CD4-positive, CD25-positive, alpha-beta regulatory T cell (primary cell): ENCODE data around the gene AUTS2. TPM values are rescaled to one million over a fixed set of nuclear protein-coding genes. Genes with fewer than 3 reads are reported as not detected.

Experiments
- ATAC-seq, 2 donors: fragments of 150-1000 bp; cut with Tn5 transposase; one replicate each; pipeline ENCODE4 v1.10.0; 2021; ENCODE audit warnings: low read depth in 2 of 2, moderate number of reproducible peaks in 2 of 2, moderate library complexity in 1 of 2
- DNase-seq, 3 donors: peaks; one replicate each; pipeline versions ENCODE4 v3.0.0 to v3.0.0-alpha.2; 2012 to 2022; ENCODE audit warnings: mixed read lengths in 1 of 3
- H3K27ac ChIP-seq: one replicate; pipeline ENCODE4 v1.7.0; 2013; ENCODE audit warnings: mild to moderate bottlenecking, low read length; ENCODE audit not compliant: insufficient read depth, poor library complexity, severe bottlenecking
- H3K27me3 ChIP-seq: one replicate; pipeline ENCODE4 v1.7.0; 2013; ENCODE audit warnings: low read length; ENCODE audit not compliant: control insufficient read depth, insufficient read depth
- H3K36me3 ChIP-seq: one replicate; pipeline ENCODE4 v1.7.0; 2013; ENCODE audit warnings: mild to moderate bottlenecking, low read length, moderate library complexity; ENCODE audit not compliant: control insufficient read depth, insufficient read depth
- H3K4me1 ChIP-seq: 2 replicates; pipeline ENCODE4 v1.7.0; 2013; ENCODE audit warnings: mild to moderate bottlenecking, low read length; ENCODE audit not compliant: insufficient read depth, control insufficient read depth, poor library complexity, severe bottlenecking
- H3K4me3 ChIP-seq: one replicate; pipeline ENCODE4 v1.7.0; 2013; ENCODE audit warnings: low read depth, mild to moderate bottlenecking, low read length, moderate library complexity
- H3K9me3 ChIP-seq, 2 experiments: 1 replicate in 1 of 2; 2 replicates in 1 of 2; pipeline ENCODE4 v1.7.0; 2013; ENCODE audit warnings: low read length in 2 of 2, mild to moderate bottlenecking in 1 of 2, moderate library complexity in 1 of 2; ENCODE audit not compliant: control insufficient read depth in 2 of 2
- H3K27ac Mint-ChIP-seq, 3 donors: one replicate each; pipeline ENCODE4 v1.8.0; 2020 to 2022; ENCODE audit warnings: mild to moderate bottlenecking in 3 of 3, mixed read lengths in 3 of 3, moderate library complexity in 2 of 3
- H3K27me3 Mint-ChIP-seq: one replicate; pipeline ENCODE4 v1.8.0; 2022; ENCODE audit warnings: mild to moderate bottlenecking, mixed read lengths
- H3K36me3 Mint-ChIP-seq: one replicate; pipeline ENCODE4 v1.8.0; 2020; ENCODE audit warnings: mixed read lengths
- H3K4me1 Mint-ChIP-seq, 4 donors: one replicate each; pipeline ENCODE4 v1.8.0; 2020 to 2022; ENCODE audit warnings: mixed read lengths in 4 of 4, mild to moderate bottlenecking in 1 of 4
- H3K4me3 Mint-ChIP-seq, 4 donors: one replicate each; pipeline ENCODE4 v1.8.0; 2020 to 2022; ENCODE audit warnings: mild to moderate bottlenecking in 4 of 4, mixed read lengths in 4 of 4, moderate library complexity in 3 of 4
- H3K9me3 Mint-ChIP-seq, 7 donors: one replicate each; pipeline ENCODE4 v1.8.0; 2020 to 2022; ENCODE audit warnings: mixed read lengths in 7 of 7, mild to moderate bottlenecking in 3 of 7, moderate library complexity in 2 of 7
- polyA plus RNA-seq, 4 donors: library from polyadenylated mRNA; unstranded; fragments of 300-500 nt; fragmentation: Illumina TruSeq; gene quantifications; one replicate each; pipeline ENCODE4 v1.2.3, GENCODE V29; 2021
- total RNA-seq: library from RNA; stranded (reverse); gene quantifications from one replicate; pipeline ENCODE4 v1.2.3, GENCODE V29; 2022

Gene AUTS2
- total and polyA plus RNA-seq, 5 donors from 2014 or later = 0.47 to 32.4 (median 0.74) TPM

DNA sequence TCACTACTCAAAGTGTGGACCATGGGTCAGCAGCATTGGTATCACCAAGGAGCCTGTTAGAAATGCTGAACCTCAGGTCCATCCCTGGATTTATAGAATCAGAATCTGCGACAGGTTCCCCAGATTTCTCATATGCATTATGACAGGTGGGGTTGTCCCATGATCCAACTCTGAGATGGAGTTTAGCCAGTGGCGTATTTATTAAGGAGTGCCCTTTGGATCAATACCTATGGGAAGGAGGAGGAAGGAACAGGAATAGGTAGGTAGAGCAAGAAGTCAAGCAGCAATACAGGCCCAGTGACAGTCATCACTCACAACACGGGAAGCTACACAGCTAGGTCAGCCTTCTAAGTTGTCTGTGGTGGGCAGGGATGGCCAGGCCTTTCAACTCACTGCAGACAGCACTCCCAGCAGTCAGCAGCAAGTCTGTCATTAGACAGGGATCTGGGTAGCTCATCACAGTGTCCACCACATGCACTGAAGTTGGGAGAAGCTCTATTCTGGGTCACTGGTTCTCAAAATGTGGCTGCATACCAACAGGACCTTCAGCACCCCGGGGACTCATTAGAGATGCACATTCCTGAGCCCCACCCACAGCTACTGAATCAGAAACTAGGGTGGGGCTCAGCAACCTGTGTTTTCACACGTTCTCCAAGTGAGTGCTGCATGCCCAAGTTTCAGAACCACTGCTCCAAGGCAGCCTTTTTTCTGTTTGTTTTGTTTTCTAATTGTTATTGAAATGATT, 1001.3 kb downstream of the AUTS2 start:
- no peak for ATAC-seq
- Histone ChIP-seq H3K27me3 (no peaks in the 10 kb centered on the region), H3K9me3 (no peaks in the 10 kb centered on the region), H3K36me3 (no peaks in the 10 kb centered on the region), H3K27ac (no peak overlapping the region), H3K4me1 (no peaks in the 10 kb centered on the region), H3K4me3 (no peak overlapping the region)
- DNase-seq = no peak
- H3K4me1 Mint-ChIP-seq = peaks cover 0 to 8% (median 0%) of the 10 kb centered on the region in 4 donors
- no peak overlapping the region for H3K27ac Mint-ChIP-seq
- no peak overlapping the region for H3K4me3 Mint-ChIP-seq
- H3K27me3 Mint-ChIP-seq = peaks cover 11% of the 10 kb centered on the region
- H3K9me3 Mint-ChIP-seq = peaks cover 0 to 10% (median 3%) of the 10 kb centered on the region in 7 donors
- H3K36me3 Mint-ChIP-seq = no peaks in the 10 kb centered on the region

GRCh38 chr7:70600993-70601392, 1002.7 kb downstream of the AUTS2 start:
- H3K4me3 Mint-ChIP-seq = no peak overlapping the region
- peaks cover 11% of the 10 kb centered on the region for H3K27me3 Mint-ChIP-seq
- Histone ChIP-seq H3K4me1 (no peaks in the 10 kb centered on the region), H3K27me3 (no peaks in the 10 kb centered on the region), H3K4me3 (no peak overlapping the region), H3K27ac (no peak overlapping the region), H3K36me3 (no peaks in the 10 kb centered on the region), H3K9me3 (no peaks in the 10 kb centered on the region)
- H3K9me3 Mint-ChIP-seq = peaks cover 0 to 10% (median 4%) of the 10 kb centered on the region in 7 donors
- no peak overlapping the region for H3K27ac Mint-ChIP-seq
- ATAC-seq (no peak), DNase-seq (no peak)
- H3K36me3 Mint-ChIP-seq = no peaks in the 10 kb centered on the region
- peaks cover 0 to 4% (median 0%) of the 10 kb centered on the region in 4 donors for H3K4me1 Mint-ChIP-seq

DNA sequence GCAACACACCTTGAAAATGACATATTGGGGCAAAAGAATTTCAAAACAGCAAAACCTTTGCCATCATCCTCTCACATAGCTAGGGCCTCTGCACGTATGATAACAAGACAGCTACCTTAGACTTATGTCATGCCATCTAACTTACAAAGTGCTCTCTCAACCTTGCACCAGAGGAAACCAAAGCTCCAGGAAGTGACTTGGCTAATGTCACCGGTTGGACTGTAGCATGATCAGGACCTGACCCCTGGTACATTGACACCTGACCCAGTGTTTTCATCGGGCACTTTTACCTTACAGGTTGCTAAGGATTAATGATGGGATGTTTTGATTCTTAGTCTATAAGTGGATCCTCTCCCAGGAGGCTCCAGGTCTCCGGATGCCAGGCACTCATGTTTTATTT, 1003.8 kb downstream of the AUTS2 start:
- no peak overlapping the region for H3K4me3 ChIP-seq
- H3K27ac Mint-ChIP-seq = no peak overlapping the region

DNA sequence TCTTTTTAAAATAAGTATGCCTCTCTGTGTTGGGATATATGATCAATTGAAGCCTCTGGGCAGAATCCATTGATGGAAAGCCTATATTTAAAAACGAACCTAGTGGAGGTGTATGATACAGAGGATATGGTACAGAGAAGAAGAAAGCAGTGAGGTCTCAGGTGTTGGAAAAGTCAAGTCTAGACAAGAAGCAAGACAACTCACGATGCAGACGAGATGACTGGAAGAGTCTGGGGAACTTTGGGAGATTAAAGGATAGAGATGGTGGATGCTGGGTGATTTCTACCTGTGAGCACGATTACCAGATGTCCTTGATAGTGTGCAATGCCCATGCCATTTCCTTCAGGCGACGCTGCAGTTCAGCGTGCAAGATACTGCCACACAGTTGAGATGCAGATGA, 1009.0 kb downstream of the AUTS2 start:
- Mint-ChIP-seq H3K27me3 (no peaks in the 10 kb centered on the region), H3K4me3 (no peak overlapping the region), H3K9me3 (peaks cover 0 to 7% (median 5%) of the 10 kb centered on the region in 7 donors), H3K4me1 (no peaks in the 10 kb centered on the region), H3K36me3 (no peaks in the 10 kb centered on the region), H3K27ac (no peak overlapping the region)
- H3K27ac ChIP-seq = no peak overlapping the region
- ATAC-seq (no peak), DNase-seq (no peak)
- no peak overlapping the region for H3K4me3 ChIP-seq
- H3K4me1 ChIP-seq = no peaks in the 10 kb centered on the region
- H3K36me3 ChIP-seq = no peaks in the 10 kb centered on the region
- no peaks in the 10 kb centered on the region for H3K27me3 ChIP-seq
- H3K9me3 ChIP-seq = no peaks in the 10 kb centered on the region

More for the DNA sequence above, 1003.8 kb downstream of the AUTS2 start:
- Histone ChIP-seq H3K27ac (no peak overlapping the region), H3K36me3 (no peaks in the 10 kb centered on the region), H3K9me3 (no peaks in the 10 kb centered on the region), H3K4me1 (no peaks in the 10 kb centered on the region), H3K27me3 (no peaks in the 10 kb centered on the region)
- peaks cover 0 to 10% (median 5%) of the 10 kb centered on the region in 7 donors for H3K9me3 Mint-ChIP-seq
- no peak overlapping the region for H3K4me3 Mint-ChIP-seq
- H3K27me3 Mint-ChIP-seq = peaks cover 5% of the 10 kb centered on the region
- DNase-seq (no peak), ATAC-seq (no peak)
- no peaks in the 10 kb centered on the region for H3K4me1 Mint-ChIP-seq
- no peaks in the 10 kb centered on the region for H3K36me3 Mint-ChIP-seq

DNA sequence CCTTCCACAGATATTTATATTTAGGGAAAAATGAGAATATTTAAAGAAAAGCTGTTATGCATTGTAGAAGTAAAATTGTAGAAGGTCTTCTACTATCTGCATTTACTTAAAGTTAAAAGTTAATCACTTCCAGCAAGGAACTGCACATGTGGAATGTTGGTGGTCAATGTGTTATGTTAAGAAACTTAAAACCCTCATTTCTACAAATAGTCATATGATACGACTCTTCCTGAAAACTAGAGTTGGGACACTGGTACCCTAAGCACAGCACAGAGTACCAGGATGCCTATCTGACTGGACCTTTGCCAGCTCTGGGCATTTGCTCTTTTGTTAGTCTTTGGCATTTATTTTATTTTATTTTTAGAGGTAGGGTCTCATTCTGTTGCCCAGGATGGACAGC, 1009.5 kb downstream of the AUTS2 start:
- ATAC-seq = no peak
- no peaks in the 10 kb centered on the region for H3K27me3 Mint-ChIP-seq

GRCh38 chr7:70608229-70608628, 1010.0 kb downstream of the AUTS2 start:
- Mint-ChIP-seq H3K4me3 (no peak overlapping the region), H3K9me3 (peaks cover 0 to 8% (median 6%) of the 10 kb centered on the region in 7 donors), H3K4me1 (no peaks in the 10 kb centered on the region), H3K27ac (no peak overlapping the region), H3K27me3 (no peaks in the 10 kb centered on the region), H3K36me3 (no peaks in the 10 kb centered on the region)
- H3K27ac ChIP-seq = no peak overlapping the region
- no peaks in the 10 kb centered on the region for H3K9me3 ChIP-seq
- DNase-seq (no peak), ATAC-seq (no peak)
- H3K27me3 ChIP-seq = no peaks in the 10 kb centered on the region
- no peaks in the 10 kb centered on the region for H3K36me3 ChIP-seq
- no peak overlapping the region for H3K4me3 ChIP-seq
- H3K4me1 ChIP-seq = no peaks in the 10 kb centered on the region

More for the DNA sequence above, 1009.5 kb downstream of the AUTS2 start:
- Histone ChIP-seq H3K36me3 (no peaks in the 10 kb centered on the region), H3K27me3 (no peaks in the 10 kb centered on the region), H3K4me1 (no peaks in the 10 kb centered on the region), H3K4me3 (no peak overlapping the region), H3K9me3 (no peaks in the 10 kb centered on the region), H3K27ac (no peak overlapping the region)
- Mint-ChIP-seq H3K4me3 (no peak overlapping the region), H3K4me1 (no peaks in the 10 kb centered on the region), H3K27ac (no peak overlapping the region), H3K36me3 (no peaks in the 10 kb centered on the region), H3K9me3 (peaks cover 0 to 7% (median 5%) of the 10 kb centered on the region in 7 donors)
- DNase-seq = no peak

GRCh38 chr7:70612811-70613210, 1014.5 kb downstream of the AUTS2 start:
- ATAC-seq (no peak), DNase-seq (no peak)
- H3K27ac ChIP-seq = no peak overlapping the region
- no peaks in the 10 kb centered on the region for H3K4me1 Mint-ChIP-seq
- H3K9me3 Mint-ChIP-seq = peaks cover 0 to 8% (median 3%) of the 10 kb centered on the region in 7 donors
- H3K4me3 Mint-ChIP-seq = no peak overlapping the region
- H3K27me3 Mint-ChIP-seq = peaks cover 5% of the 10 kb centered on the region
- H3K36me3 Mint-ChIP-seq = no peaks in the 10 kb centered on the region
- H3K36me3 ChIP-seq = no peaks in the 10 kb centered on the region
- H3K27me3 ChIP-seq = no peaks in the 10 kb centered on the region
- H3K4me3 ChIP-seq = no peak overlapping the region
- H3K27ac Mint-ChIP-seq = no peak overlapping the region
- no peaks in the 10 kb centered on the region for H3K4me1 ChIP-seq
- no peaks in the 10 kb centered on the region for H3K9me3 ChIP-seq
